Measurements from ENCODE around the gene MTMR12.

DNA sequence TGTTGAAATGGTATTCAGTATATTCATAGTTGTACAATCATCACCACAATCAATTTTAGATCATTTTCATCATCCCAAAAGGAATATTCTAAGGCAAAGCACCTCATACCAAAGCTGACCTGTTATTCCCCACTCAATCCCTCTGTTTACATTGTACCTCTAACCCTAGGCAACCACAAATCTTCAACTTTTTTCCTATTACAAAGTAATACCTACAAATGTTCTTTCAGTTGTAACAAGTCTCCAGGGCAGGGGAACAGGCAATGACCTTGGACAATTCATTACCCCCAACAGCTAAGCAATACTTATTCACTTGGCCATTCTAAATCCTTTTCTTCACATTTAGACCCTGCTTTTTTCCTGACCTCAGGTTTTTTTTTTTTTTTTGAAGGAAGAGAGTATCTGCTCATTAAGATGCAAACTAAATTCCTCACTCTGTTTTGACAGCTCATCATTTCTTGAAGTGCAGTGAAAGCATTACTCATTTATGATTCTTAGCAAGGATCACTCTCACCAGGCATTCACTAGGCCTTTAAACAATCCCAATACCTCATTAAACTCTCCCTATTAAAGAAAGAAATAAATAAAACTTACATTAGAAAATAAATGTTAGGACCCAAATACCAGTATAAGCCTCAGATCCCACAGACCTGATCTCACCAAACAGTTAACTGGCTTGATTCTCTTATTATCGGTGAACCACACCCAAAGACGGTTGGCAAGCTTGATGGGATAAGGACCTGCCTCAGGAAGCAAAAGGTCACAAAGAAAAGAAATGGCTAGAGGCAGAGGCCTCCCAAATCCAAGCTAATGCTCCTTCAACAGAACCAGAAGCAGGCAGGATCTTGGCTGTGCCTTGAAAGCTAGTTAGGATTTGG lies 15.3 kb downstream of the MTMR12 start:
- TF ChIP-seq POLR2A (IDR thresholded peaks at IDR 0.05): no peak
- TF ChIP-seq, protein P1, sequence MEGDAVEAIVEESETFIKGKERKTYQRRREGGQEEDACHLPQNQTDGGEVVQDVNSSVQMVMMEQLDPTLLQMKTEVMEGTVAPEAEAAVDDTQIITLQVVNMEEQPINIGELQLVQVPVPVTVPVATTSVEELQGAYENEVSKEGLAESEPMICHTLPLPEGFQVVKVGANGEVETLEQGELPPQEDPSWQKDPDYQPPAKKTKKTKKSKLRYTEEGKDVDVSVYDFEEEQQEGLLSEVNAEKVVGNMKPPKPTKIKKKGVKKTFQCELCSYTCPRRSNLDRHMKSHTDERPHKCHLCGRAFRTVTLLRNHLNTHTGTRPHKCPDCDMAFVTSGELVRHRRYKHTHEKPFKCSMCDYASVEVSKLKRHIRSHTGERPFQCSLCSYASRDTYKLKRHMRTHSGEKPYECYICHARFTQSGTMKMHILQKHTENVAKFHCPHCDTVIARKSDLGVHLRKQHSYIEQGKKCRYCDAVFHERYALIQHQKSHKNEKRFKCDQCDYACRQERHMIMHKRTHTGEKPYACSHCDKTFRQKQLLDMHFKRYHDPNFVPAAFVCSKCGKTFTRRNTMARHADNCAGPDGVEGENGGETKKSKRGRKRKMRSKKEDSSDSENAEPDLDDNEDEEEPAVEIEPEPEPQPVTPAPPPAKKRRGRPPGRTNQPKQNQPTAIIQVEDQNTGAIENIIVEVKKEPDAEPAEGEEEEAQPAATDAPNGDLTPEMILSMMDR (IDR thresholded peaks at IDR 0.05 in 8 of 11, conservative IDR thresholded peaks at IDR 0.05 in 3 of 11): no peak
- no peak for TF ChIP-seq POLR2AphosphoS5 (IDR thresholded peaks at IDR 0.05)
